ENCODE results near the gene CTNNA2. TPM values are rescaled to one million over a fixed set of nuclear protein-coding genes. Genes with fewer than 3 reads are reported as not detected.

Gene CTNNA2
- total and polyA plus RNA-seq, 11 donors, result 0.20 to 0.81 TPM; not detected in 9

DNA sequence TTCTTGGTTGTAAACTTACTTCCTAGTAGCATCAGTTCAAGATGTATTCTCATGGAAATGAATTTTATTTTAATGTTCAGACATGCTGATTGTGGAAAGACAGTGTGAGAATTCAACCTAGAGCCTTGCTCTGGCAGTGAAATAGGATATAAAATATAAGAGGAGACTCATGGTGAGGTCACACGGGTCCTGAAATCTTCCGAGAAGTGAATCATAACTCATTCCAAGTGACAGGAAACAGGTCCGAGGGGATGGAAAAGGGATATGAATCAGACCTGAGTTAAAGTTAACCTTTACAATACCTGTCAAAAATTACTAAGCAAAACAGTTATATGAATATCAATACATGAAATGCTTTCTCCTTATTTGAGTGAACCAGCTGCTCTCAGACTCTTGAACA lies 976.9 kb downstream of the CTNNA2 start:
- Histone ChIP-seq H3K9me3 (no peaks in the 10 kb centered on the region), H3K36me3 (no peaks in the 10 kb centered on the region), H3K27ac (peak overlapping the region in 1 of 12 donors; percentile 34), H3K4me1 (no peaks in the 10 kb centered on the region), H3K4me3 (no peak overlapping the region), H3K27me3 (no peaks in the 10 kb centered on the region)
- 38 to 54% (median 46%) methylated on average over 3 of the region's 3 CpGs for WGBS, 4 donors
- ATAC-seq (no peak), DNase-seq (no peak)
- intact Hi-C loops (cut with DNase I), result loop anchor here in 1 of 10 donors (10.0 kb wide), 1 partner anchor 555 kb away; no protein-coding TSS in a partner anchor
- TF ChIP-seq POLR2A (IDR thresholded peaks at IDR 0.05), result no peak
- TF ChIP-seq, protein P1, sequence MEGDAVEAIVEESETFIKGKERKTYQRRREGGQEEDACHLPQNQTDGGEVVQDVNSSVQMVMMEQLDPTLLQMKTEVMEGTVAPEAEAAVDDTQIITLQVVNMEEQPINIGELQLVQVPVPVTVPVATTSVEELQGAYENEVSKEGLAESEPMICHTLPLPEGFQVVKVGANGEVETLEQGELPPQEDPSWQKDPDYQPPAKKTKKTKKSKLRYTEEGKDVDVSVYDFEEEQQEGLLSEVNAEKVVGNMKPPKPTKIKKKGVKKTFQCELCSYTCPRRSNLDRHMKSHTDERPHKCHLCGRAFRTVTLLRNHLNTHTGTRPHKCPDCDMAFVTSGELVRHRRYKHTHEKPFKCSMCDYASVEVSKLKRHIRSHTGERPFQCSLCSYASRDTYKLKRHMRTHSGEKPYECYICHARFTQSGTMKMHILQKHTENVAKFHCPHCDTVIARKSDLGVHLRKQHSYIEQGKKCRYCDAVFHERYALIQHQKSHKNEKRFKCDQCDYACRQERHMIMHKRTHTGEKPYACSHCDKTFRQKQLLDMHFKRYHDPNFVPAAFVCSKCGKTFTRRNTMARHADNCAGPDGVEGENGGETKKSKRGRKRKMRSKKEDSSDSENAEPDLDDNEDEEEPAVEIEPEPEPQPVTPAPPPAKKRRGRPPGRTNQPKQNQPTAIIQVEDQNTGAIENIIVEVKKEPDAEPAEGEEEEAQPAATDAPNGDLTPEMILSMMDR (IDR thresholded peaks at IDR 0.05), result no peak

GRCh38 chr2:80490964-80491363 lies 978.1 kb downstream of the CTNNA2 start:
- WGBS, 4 donors, result 79 to 92% (median 90%) methylated on average over 4 of the region's 4 CpGs
- DNase-seq, result no peak
- TF ChIP-seq, protein P1 (IDR thresholded peaks at IDR 0.05), result no peak
- TF ChIP-seq POLR2A (IDR thresholded peaks at IDR 0.05), result no peak

DNA sequence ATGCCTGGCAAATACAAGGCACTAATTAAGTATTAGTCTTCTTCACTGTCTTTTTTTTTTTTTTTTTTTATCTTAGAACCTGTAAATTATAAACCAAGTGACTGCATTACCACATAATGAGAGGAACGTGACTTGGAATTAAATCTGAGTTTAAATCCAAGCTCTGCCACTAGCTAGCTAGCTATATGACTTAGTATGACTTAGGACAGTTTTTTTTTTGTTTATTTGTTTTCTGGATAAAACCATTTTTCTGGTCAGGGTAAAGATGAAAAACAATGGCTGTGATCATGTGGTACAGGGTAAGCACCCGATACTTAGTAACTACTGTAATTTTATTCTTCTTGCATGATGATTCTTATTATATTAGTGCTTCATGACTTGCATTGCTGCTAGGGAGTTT lies 983.5 kb downstream of the CTNNA2 start:
- H3K27me3 ChIP-seq, result no peaks in the 10 kb centered on the region
- 91 to 94% (median 92%) methylated on average over 2 of the region's 2 CpGs for WGBS, 4 donors
- TF ChIP-seq POLR2A (IDR thresholded peaks at IDR 0.05), result no peak
- TF ChIP-seq, protein P1 (IDR thresholded peaks at IDR 0.05), result no peak
- intact Hi-C loops (cut with DNase I), result loop anchor here in 4 of 10 donors (5.0 to 10.0 kb wide), 4 partner anchors 169 to 562 kb away; no protein-coding TSS in a partner anchor
- DNase-seq (no peak), ATAC-seq (no peak)
- no peak overlapping the region for H3K4me3 ChIP-seq
- no peak overlapping the region for H3K27ac ChIP-seq
- no peaks in the 10 kb centered on the region for H3K36me3 ChIP-seq
- H3K9me3 ChIP-seq, result no peaks in the 10 kb centered on the region
- H3K4me1 ChIP-seq, result no peaks in the 10 kb centered on the region

More at GRCh38 chr2:80490964-80491363, 978.1 kb downstream of the CTNNA2 start:
- no peak overlapping the region for H3K4me3 ChIP-seq
- no peak for ATAC-seq
- intact Hi-C loops (cut with DNase I), result loop anchor here in 1 of 10 donors (10.0 kb wide), 1 partner anchor 556 kb away; no protein-coding TSS in a partner anchor
- no peaks in the 10 kb centered on the region for H3K4me1 ChIP-seq
- no peaks in the 10 kb centered on the region for H3K36me3 ChIP-seq
- no peaks in the 10 kb centered on the region for H3K9me3 ChIP-seq
- H3K27ac ChIP-seq, result no peak overlapping the region
- no peaks in the 10 kb centered on the region for H3K27me3 ChIP-seq

- ATAC-seq, result no peak
Measured at GRCh38 chr2:80496775-80497174, 983.9 kb downstream of the CTNNA2 start.

More at GRCh38 chr2:80496775-80497174, 983.9 kb downstream of the CTNNA2 start:
- H3K4me1 ChIP-seq, result no peaks in the 10 kb centered on the region
- H3K9me3 ChIP-seq, result no peaks in the 10 kb centered on the region
- H3K4me3 ChIP-seq, result no peak overlapping the region
- no peak overlapping the region for H3K27ac ChIP-seq
- no peaks in the 10 kb centered on the region for H3K27me3 ChIP-seq
- DNase-seq, result no peak
- 78 to 85% (median 79%) methylated on average over 5 of the region's 5 CpGs for WGBS, 4 donors
- H3K36me3 ChIP-seq, result no peaks in the 10 kb centered on the region
- TF ChIP-seq POLR2A (IDR thresholded peaks at IDR 0.05), result no peak
- TF ChIP-seq, protein P1 (IDR thresholded peaks at IDR 0.05), result no peak
- intact Hi-C loops (cut with DNase I), result loop anchor here in 4 of 10 donors (5.0 to 10.0 kb wide), 4 partner anchors 169 to 562 kb away; no protein-coding TSS in a partner anchor
